OCI-LY3 (cell line): ENCODE data around the gene ITGA11.

Experiments used
- EZH2phosphoT487 ChIP-seq: fragments of 200-600 bp; shearing (Covaris generic); IDR thresholded peaks from 2 replicates; pipeline ENCODE4 v1.6.1; 2018; ENCODE audit warnings: antibody characterized with exemption, mixed run types, low read depth
- TF ChIP-seq, protein P1 (sequence below): fragments of 200-600, 300-600 bp; sonication (generic); IDR thresholded peaks from 2 replicates; pipeline ENCODE4 v1.5.1; 2014; ENCODE audit warnings: antibody characterized with exemption, low read length, low read depth

DNA sequence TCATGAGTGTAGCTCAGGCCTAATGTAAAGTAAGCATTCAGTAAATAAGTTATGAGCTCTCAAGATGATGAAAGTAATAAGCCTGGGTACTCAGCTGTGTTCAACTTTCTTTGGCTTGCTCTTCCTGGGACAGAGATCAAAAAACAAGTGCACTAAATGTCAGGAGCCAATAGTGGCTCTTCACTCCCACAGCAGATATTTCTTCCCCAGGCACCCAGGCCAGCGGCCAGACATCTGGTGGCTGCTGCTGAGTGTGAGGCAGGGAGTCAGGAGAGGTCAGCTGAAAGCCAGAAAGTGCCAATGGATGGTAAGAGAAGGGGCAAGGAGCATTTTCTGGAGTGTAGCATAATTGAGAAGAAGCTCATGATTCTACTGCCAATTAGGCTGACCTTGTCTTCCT is 18.2 kb upstream of the ITGA11 start:
- TF ChIP-seq, protein P1, sequence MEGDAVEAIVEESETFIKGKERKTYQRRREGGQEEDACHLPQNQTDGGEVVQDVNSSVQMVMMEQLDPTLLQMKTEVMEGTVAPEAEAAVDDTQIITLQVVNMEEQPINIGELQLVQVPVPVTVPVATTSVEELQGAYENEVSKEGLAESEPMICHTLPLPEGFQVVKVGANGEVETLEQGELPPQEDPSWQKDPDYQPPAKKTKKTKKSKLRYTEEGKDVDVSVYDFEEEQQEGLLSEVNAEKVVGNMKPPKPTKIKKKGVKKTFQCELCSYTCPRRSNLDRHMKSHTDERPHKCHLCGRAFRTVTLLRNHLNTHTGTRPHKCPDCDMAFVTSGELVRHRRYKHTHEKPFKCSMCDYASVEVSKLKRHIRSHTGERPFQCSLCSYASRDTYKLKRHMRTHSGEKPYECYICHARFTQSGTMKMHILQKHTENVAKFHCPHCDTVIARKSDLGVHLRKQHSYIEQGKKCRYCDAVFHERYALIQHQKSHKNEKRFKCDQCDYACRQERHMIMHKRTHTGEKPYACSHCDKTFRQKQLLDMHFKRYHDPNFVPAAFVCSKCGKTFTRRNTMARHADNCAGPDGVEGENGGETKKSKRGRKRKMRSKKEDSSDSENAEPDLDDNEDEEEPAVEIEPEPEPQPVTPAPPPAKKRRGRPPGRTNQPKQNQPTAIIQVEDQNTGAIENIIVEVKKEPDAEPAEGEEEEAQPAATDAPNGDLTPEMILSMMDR = no peak
- no peak for TF ChIP-seq EZH2phosphoT487
